Neural cell (in vitro differentiated cells): Measurements from ENCODE around the gene NFAT5.

Experiments used
- CTCF ChIP-seq: fragments of 450-650 bp; IDR thresholded peaks from 2 replicates; pipeline ENCODE4 v1.5.1; 2014; ENCODE audit warnings: antibody characterized with exemption, mild to moderate bottlenecking, moderate library complexity; ENCODE audit not compliant: poor library complexity, severe bottlenecking
- EP300 ChIP-seq: fragments of 450-650 bp; conservative IDR thresholded peaks from 2 replicates; pipeline ENCODE4 v1.6.1; 2014; ENCODE audit warnings: antibody characterized with exemption, mild to moderate bottlenecking, moderate library complexity; ENCODE audit not compliant: poor library complexity, severe bottlenecking
- EZH2 ChIP-seq: fragments of 200-600, 300-800 bp; shearing (Covaris generic), sonication (generic); IDR thresholded peaks from 2 replicates; pipeline ENCODE4 v1.6.1; 2014; ENCODE audit warnings: antibody characterized with exemption, low read length, borderline replicate concordance, mild to moderate bottlenecking; ENCODE audit not compliant: insufficient read depth, poor library complexity, severe bottlenecking
- POLR2AphosphoS5 ChIP-seq: IDR thresholded peaks from 2 replicates; pipeline ENCODE4 v1.6.1; 2012

- TF ChIP-seq EP300 (no peak), EZH2 (no peak), CTCF (no peak), POLR2AphosphoS5 (no peak)
These were observed 155.2 kb downstream of the NFAT5 start for GRCh38 chr16:69720822-69721430.
